ENCODE measurements around the gene AGAP1.

The AGAP1 gene

GRCh38 chr2:235679471-235679870, 185.6 kb downstream of the AGAP1 start:
- peaks cover 8% of the 10 kb centered on the region for H3K4me1 ChIP-seq (ENCODE audit: control insufficient read depth, insufficient read depth, low read length)

GRCh38 chr2:235685024-235685721, 191.3 kb downstream of the AGAP1 start:
- no peak overlapping the region for H3K4me3 ChIP-seq (ENCODE audit: low read length)
- H3K9ac ChIP-seq (ENCODE audit: low read depth, low read length), result no peak overlapping the region
- peaks cover 5% of the 10 kb centered on the region for H3K4me1 ChIP-seq (ENCODE audit: control insufficient read depth, insufficient read depth, low read length)
- no peak overlapping the region for H3K4me2 ChIP-seq (ENCODE audit: low read length)
- no peaks in the 10 kb centered on the region for H3K9me3 ChIP-seq (replicated peaks; ENCODE audit: low read length)
- no peaks in the 10 kb centered on the region for H3K36me3 ChIP-seq (ENCODE audit: insufficient read depth, low read length)
- no peaks in the 10 kb centered on the region for H3K27me3 ChIP-seq (ENCODE audit: control insufficient read depth, insufficient read depth, low read length)

More at GRCh38 chr2:235679471-235679870, 185.6 kb downstream of the AGAP1 start:
- H3K9ac ChIP-seq (ENCODE audit: low read depth, low read length), result no peak overlapping the region
- H3K4me3 ChIP-seq (ENCODE audit: low read length), result no peak overlapping the region
- H3K9me3 ChIP-seq (replicated peaks; ENCODE audit: low read length), result no peaks in the 10 kb centered on the region
- H3K4me2 ChIP-seq (ENCODE audit: low read length), result no peak overlapping the region
- H3K36me3 ChIP-seq (ENCODE audit: insufficient read depth, low read length), result no peaks in the 10 kb centered on the region
- H3K27me3 ChIP-seq (ENCODE audit: control insufficient read depth, insufficient read depth, low read length), result no peaks in the 10 kb centered on the region

GRCh38 chr2:235688511-235689426, 194.9 kb downstream of the AGAP1 start:
- Histone ChIP-seq H3K9me3 (replicated peaks; ENCODE audit: low read length) (no peaks in the 10 kb centered on the region), H3K27me3 (ENCODE audit: control insufficient read depth, insufficient read depth, low read length) (no peaks in the 10 kb centered on the region), H3K9ac (ENCODE audit: low read depth, low read length) (no peak overlapping the region), H3K4me1 (ENCODE audit: control insufficient read depth, insufficient read depth, low read length) (peaks cover 5% of the 10 kb centered on the region), H3K4me3 (ENCODE audit: low read length) (no peak overlapping the region), H3K36me3 (ENCODE audit: insufficient read depth, low read length) (no peaks in the 10 kb centered on the region), H3K4me2 (ENCODE audit: low read length) (no peak overlapping the region)

GRCh38 chr2:235689427-235689853, 195.6 kb downstream of the AGAP1 start:
- H3K4me1 ChIP-seq (ENCODE audit: control insufficient read depth, insufficient read depth, low read length), result peaks cover 5% of the 10 kb centered on the region
- H3K4me2 ChIP-seq (ENCODE audit: low read length), result no peak overlapping the region
- no peak overlapping the region for H3K9ac ChIP-seq (ENCODE audit: low read depth, low read length)
- no peak overlapping the region for H3K4me3 ChIP-seq (ENCODE audit: low read length)
- no peaks in the 10 kb centered on the region for H3K36me3 ChIP-seq (ENCODE audit: insufficient read depth, low read length)
- H3K27me3 ChIP-seq (ENCODE audit: control insufficient read depth, insufficient read depth, low read length), result no peaks in the 10 kb centered on the region
- no peaks in the 10 kb centered on the region for H3K9me3 ChIP-seq (replicated peaks; ENCODE audit: low read length)

- Histone ChIP-seq H3K9ac (ENCODE audit: low read depth, low read length) (no peak overlapping the region), H3K4me1 (ENCODE audit: control insufficient read depth, insufficient read depth, low read length) (peaks cover 2% of the 10 kb centered on the region), H3K36me3 (ENCODE audit: insufficient read depth, low read length) (no peaks in the 10 kb centered on the region), H3K4me3 (ENCODE audit: low read length) (no peak overlapping the region), H3K9me3 (replicated peaks; ENCODE audit: low read length) (no peaks in the 10 kb centered on the region), H3K27me3 (ENCODE audit: control insufficient read depth, insufficient read depth, low read length) (no peaks in the 10 kb centered on the region), H3K4me2 (ENCODE audit: low read length) (no peak overlapping the region)
Measured at GRCh38 chr2:235690082-235690808, 196.4 kb downstream of the AGAP1 start.

GRCh38 chr2:235690809-235691450, 197.1 kb downstream of the AGAP1 start:
- no peaks in the 10 kb centered on the region for H3K36me3 ChIP-seq (ENCODE audit: insufficient read depth, low read length)
- H3K4me3 ChIP-seq (ENCODE audit: low read length), result no peak overlapping the region
- H3K9me3 ChIP-seq (replicated peaks; ENCODE audit: low read length), result no peaks in the 10 kb centered on the region
- H3K4me1 ChIP-seq (ENCODE audit: control insufficient read depth, insufficient read depth, low read length), result no peaks in the 10 kb centered on the region
- H3K27me3 ChIP-seq (ENCODE audit: control insufficient read depth, insufficient read depth, low read length), result no peaks in the 10 kb centered on the region
- H3K4me2 ChIP-seq (ENCODE audit: low read length), result no peak overlapping the region
- H3K9ac ChIP-seq (ENCODE audit: low read depth, low read length), result no peak overlapping the region

GRCh38 chr2:235692076-235692475, 198.2 kb downstream of the AGAP1 start:
- no peaks in the 10 kb centered on the region for H3K4me1 ChIP-seq (ENCODE audit: control insufficient read depth, insufficient read depth, low read length)
- no peaks in the 10 kb centered on the region for H3K9me3 ChIP-seq (replicated peaks; ENCODE audit: low read length)
- no peaks in the 10 kb centered on the region for H3K36me3 ChIP-seq (ENCODE audit: insufficient read depth, low read length)
- H3K4me3 ChIP-seq (ENCODE audit: low read length), result no peak overlapping the region
- H3K27me3 ChIP-seq (ENCODE audit: control insufficient read depth, insufficient read depth, low read length), result no peaks in the 10 kb centered on the region
- no peak overlapping the region for H3K9ac ChIP-seq (ENCODE audit: low read depth, low read length)
- H3K4me2 ChIP-seq (ENCODE audit: low read length), result no peak overlapping the region

GRCh38 chr2:235692671-235693171, 198.9 kb downstream of the AGAP1 start:
- no peaks in the 10 kb centered on the region for H3K27me3 ChIP-seq (ENCODE audit: control insufficient read depth, insufficient read depth, low read length)

GRCh38 chr2:235693279-235693678, 199.4 kb downstream of the AGAP1 start:
- H3K4me3 ChIP-seq (ENCODE audit: low read length), result no peak overlapping the region
- no peaks in the 10 kb centered on the region for H3K27me3 ChIP-seq (ENCODE audit: control insufficient read depth, insufficient read depth, low read length)
- H3K9me3 ChIP-seq (replicated peaks; ENCODE audit: low read length), result no peaks in the 10 kb centered on the region
- no peak overlapping the region for H3K9ac ChIP-seq (ENCODE audit: low read depth, low read length)
- H3K4me2 ChIP-seq (ENCODE audit: low read length), result no peak overlapping the region
- H3K4me1 ChIP-seq (ENCODE audit: control insufficient read depth, insufficient read depth, low read length), result no peaks in the 10 kb centered on the region
- no peaks in the 10 kb centered on the region for H3K36me3 ChIP-seq (ENCODE audit: insufficient read depth, low read length)

More at GRCh38 chr2:235692671-235693171, 198.9 kb downstream of the AGAP1 start:
- no peak overlapping the region for H3K4me3 ChIP-seq (ENCODE audit: low read length)
- H3K9me3 ChIP-seq (replicated peaks; ENCODE audit: low read length), result no peaks in the 10 kb centered on the region
- H3K4me1 ChIP-seq (ENCODE audit: control insufficient read depth, insufficient read depth, low read length), result no peaks in the 10 kb centered on the region
- H3K9ac ChIP-seq (ENCODE audit: low read depth, low read length), result no peak overlapping the region
- no peak overlapping the region for H3K4me2 ChIP-seq (ENCODE audit: low read length)
- no peaks in the 10 kb centered on the region for H3K36me3 ChIP-seq (ENCODE audit: insufficient read depth, low read length)

- Histone ChIP-seq H3K9ac (ENCODE audit: low read depth, low read length) (no peak overlapping the region), H3K4me2 (ENCODE audit: low read length) (no peak overlapping the region), H3K4me3 (ENCODE audit: low read length) (no peak overlapping the region), H3K27me3 (ENCODE audit: control insufficient read depth, insufficient read depth, low read length) (no peaks in the 10 kb centered on the region), H3K4me1 (ENCODE audit: control insufficient read depth, insufficient read depth, low read length) (no peaks in the 10 kb centered on the region), H3K36me3 (ENCODE audit: insufficient read depth, low read length) (no peaks in the 10 kb centered on the region), H3K9me3 (replicated peaks; ENCODE audit: low read length) (no peaks in the 10 kb centered on the region)
Measured at GRCh38 chr2:235694721-235695601, 201.1 kb downstream of the AGAP1 start.
